Measurements from ENCODE around the gene CFLAR.
A peak's percentile ranks its signal among the peaks of the same experiment; 100 is the strongest.
"Not testable (repeated sequence)": the region's sequence is repeated elsewhere in the genome, so short reads cannot be mapped to it uniquely, and the experiment has no call there.

Gene CFLAR

GRCh38 chr2:201144101-201145051 is 28.4 kb downstream of the CFLAR start:
- no peak for DNase-seq (ENCODE audit: low read depth, low spot score)
- H3K27ac ChIP-seq: peak overlapping the region; percentile 100

GRCh38 chr2:201148434-201148990 is 32.5 kb downstream of the CFLAR start:
- peak overlapping the region; percentile 100 for H3K27ac ChIP-seq
- no peak for DNase-seq (ENCODE audit: low read depth, low spot score)

DNA sequence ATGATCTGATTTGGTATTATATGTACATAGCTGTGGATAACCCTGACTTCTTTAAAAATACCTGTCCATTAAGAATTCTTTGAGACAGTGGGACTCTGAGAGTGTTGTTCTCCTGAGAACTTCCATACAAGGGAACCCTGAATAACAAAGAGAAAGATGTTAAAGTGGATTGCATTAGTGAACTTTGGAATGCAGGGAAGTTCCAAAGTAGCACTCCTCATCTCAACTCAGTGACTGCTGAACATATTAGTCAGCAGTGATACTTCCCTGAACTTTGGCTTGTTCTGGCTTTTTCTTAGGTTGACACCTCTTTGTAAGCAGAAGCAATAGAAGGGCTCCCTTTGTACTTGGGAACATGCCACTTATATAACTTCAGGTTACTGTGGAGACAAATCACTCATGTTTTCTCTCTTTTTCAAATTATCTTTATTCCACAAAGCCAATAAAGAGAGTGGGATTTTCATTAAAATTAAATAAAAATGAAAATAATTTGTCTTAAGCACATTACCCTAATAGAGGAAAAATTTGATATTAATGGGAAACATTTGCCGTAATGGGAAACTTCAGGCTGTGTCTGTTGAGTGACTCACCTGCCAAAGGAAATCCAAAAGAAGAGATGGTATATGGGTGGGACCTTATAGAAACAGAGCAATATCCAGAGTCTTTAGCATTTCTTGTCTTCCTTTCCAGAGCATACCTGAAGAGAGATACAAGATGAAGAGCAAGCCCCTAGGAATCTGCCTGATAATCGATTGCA is 33.3 kb downstream of the CFLAR start:
- peak; percentile 83 for DNase-seq (ENCODE audit: low read depth, low spot score)
- H3K27ac ChIP-seq: peak overlapping the region; percentile 100

DNA sequence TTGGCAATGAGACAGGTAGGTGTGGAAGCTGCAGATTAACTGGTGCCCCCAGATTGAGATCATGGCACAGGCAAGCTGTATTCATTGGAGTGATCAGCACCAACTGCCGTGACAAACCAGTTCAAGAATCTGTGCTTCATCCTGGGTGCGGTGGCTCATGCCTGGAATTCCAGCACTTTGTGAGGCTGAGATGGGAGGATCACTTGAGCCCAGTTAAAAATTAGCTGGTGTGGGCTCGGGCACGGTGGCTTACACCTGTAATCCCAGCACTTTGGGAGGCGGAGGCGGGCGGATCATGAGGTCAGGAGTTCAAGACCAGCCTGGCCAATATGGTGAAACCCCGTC is 33.8 kb downstream of the CFLAR start:
- H3K27ac ChIP-seq: peak overlapping the region; percentile 100
- DNase-seq (ENCODE audit: low read depth, low spot score): not testable (repeated sequence)

- DNase-seq (ENCODE audit: low read depth, low spot score): no peak
- peak overlapping the region; percentile 100 for H3K27ac ChIP-seq
These were observed 34.6 kb downstream of the CFLAR start for GRCh38 chr2:201150454-201151020.

DNA sequence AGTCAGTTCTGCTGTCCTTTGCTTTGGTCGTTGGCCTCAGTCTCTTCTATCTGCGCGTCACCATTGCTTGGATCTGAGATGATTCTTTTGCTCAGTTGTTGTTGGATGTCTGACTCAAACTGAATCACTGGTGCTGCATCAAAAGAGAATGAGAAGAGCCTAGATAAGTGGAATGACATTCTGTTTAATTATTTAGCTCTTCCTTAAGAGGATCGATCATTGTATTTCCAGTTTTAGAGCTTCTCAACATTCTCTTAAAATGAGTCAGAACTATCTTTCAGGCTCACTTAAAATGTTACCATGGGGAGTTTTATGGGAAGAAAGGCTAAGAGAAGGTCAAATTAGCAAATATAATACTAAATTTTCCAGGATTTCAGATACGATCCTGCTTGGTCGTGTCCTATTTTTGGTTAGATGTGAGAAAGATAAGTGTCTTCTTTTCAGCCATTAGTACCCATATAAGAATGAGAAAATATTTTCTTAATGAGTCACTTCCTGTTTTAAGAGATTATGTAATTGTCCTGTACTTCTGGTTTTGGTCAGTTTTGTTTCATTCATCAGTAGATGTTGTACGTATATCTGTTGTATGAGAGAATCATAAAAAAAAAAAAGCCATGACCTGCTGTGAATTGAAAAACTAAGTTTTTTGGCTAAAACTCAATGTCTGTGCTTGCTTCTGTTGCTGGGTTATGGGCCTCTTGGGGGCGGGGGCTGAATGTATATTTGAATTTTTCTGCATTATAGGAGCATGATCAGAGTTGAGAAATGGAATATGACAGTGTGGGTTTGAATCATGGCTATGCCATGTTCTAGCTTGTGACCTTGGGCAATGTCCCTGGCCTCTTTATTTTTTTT is 35.4 kb downstream of the CFLAR start:
- no peak for DNase-seq (ENCODE audit: low read depth, low spot score)
- H3K27ac ChIP-seq: peak overlapping the region; percentile 100

- peak overlapping the region; percentile 100 for H3K27ac ChIP-seq
- no peak for DNase-seq (ENCODE audit: low read depth, low spot score)
These were observed 36.6 kb downstream of the CFLAR start for GRCh38 chr2:201152517-201152916.

DNA sequence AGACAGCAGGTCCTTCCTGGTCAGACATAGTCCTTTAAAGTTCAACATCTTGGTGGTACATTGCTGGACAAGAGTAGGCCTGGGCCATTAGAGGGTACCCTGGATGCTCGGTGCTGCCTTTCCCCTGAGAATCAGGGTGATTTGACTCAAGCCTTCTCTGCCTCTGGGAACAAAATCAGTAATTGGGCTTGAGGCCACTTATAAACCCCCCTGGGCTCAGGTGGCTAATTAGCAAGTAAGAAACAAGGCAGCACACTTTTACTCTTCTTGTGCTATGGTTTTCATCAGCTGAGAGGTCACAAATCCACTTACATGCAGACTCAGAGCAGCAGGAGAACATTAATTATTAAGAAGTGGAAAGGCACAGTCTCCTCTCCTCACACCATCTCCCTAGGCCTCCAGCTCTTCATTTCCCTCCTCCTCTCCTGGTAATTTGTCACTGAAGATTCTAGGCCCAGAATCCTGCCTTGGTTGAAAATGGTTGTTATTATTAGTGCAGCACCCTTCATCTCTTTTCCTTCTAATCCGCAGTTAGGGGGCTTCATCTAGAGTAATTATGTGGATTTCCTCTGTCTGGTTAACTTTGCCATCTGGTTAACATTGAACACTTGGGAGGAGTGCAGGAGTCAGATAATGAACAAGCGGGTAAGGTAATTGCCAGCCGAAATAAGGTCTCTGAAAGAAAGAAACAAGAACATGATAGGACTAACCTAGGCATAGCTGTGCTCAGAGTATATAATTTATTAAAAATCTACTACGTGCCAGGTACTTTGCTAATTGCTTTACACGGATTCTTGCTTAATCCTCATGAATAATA is 37.2 kb downstream of the CFLAR start:
- no peak for DNase-seq (ENCODE audit: low read depth, low spot score)

GRCh38 chr2:201154615-201155399 is 38.8 kb downstream of the CFLAR start:
- H3K27ac ChIP-seq: peak overlapping the region; percentile 100
- no peak for DNase-seq (ENCODE audit: low read depth, low spot score)

More for the DNA sequence above, 37.2 kb downstream of the CFLAR start:
- peak overlapping the region; percentile 100 for H3K27ac ChIP-seq

GRCh38 chr2:201156036-201156435 is 40.1 kb downstream of the CFLAR start:
- H3K27ac ChIP-seq: peak overlapping the region; percentile 100

GRCh38 chr2:201156640-201157039 is 40.7 kb downstream of the CFLAR start:
- peak overlapping the region; percentile 100 for H3K27ac ChIP-seq

More at GRCh38 chr2:201156036-201156435, 40.1 kb downstream of the CFLAR start:
- DNase-seq (ENCODE audit: low read depth, low spot score): no peak

DNA sequence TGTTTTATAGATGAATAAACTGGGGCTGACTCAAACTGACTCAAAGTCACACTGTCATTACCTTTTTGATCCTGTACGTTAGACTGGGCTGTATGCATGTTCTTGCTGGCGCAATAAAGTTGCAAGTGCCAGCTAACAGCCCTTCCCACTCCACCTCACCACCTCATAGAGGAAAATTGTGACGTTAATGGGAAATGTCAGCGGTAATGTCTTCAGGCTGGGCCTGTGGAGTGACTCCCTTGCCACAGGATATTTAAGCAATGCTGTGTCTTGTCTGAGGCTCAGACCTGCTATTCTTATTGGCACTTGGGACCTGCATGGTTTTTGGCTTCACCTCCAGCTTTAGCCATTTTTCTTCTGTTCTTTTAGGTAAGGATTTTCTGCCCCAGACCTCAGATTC is 41.7 kb downstream of the CFLAR start:
- DNase-seq (ENCODE audit: low read depth, low spot score): peak; percentile 84
- peak overlapping the region; percentile 100 for H3K27ac ChIP-seq

More at GRCh38 chr2:201156640-201157039, 40.7 kb downstream of the CFLAR start:
- no peak for DNase-seq (ENCODE audit: low read depth, low spot score)

DNA sequence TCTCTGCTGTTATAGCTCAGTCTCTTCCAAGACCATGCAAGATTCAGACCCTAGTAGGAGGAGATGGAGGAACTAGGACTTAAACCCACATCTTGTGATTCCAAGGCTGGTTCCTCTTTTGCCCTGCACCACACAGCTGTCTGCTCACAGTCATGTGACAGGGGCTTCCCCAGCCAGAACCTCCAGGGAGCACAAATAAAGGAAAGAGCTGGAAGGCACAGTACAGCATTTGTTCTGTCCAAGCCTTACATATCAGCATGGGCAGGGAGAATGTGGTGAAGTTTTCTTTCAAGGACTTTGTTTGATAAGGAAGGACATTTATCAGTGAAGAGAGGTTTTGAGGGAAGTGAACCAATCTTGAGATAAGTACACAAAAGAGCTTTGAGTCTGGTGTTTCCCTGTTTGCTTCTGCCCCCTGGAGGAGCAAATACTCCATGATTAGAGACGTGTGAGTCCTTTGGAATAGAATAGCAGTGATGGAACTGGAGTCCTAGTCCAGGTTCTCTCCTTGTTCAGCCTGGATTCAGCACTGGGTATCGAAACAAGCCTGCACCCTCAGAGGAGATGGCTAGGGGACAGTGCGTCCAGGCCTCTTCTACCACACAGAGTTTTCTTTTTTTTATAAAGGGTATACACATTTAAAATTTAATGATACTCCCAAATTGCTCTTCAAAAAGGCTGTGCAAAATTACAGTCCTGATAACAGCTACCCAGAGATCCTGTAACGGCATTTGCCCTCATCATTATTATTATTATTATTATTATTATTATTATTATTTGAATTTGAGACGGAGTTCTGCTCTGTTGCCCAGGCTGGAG is 42.4 kb downstream of the CFLAR start:
- peak overlapping the region; percentile 100 for H3K27ac ChIP-seq
- no peak for DNase-seq (ENCODE audit: low read depth, low spot score)

GRCh38 chr2:201164166-201164565 is 48.2 kb downstream of the CFLAR start:
- H3K27ac ChIP-seq: no peak overlapping the region
- DNase-seq (ENCODE audit: low read depth, low spot score): no peak

DNA sequence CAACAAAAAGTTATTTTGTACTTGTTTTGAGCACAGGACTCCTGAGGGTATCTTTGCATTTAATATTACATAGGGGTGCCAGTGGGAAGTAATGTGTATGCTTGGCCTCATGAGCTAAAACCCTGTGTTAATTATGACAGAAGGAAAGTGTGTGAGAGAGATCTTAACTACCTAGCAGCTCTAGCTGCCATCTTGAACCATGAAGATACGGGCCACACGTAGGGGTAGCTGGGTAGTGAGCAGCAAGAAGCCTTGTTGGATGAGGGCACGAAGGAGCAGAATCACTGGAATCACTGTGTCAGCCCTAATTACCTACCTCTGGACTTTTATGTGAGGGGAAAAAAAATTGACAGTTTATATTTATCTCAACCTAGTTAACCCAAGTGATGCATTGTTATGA is 51.6 kb downstream of the CFLAR start:
- DNase-seq (ENCODE audit: low read depth, low spot score): no peak
- no peak overlapping the region for H3K27ac ChIP-seq

- DNase-seq (ENCODE audit: low read depth, low spot score); H3K27ac ChIP-seq: not testable (repeated sequence)
These were observed 52.5 kb downstream of the CFLAR start for GRCh38 chr2:201168496-201168895.

DNA sequence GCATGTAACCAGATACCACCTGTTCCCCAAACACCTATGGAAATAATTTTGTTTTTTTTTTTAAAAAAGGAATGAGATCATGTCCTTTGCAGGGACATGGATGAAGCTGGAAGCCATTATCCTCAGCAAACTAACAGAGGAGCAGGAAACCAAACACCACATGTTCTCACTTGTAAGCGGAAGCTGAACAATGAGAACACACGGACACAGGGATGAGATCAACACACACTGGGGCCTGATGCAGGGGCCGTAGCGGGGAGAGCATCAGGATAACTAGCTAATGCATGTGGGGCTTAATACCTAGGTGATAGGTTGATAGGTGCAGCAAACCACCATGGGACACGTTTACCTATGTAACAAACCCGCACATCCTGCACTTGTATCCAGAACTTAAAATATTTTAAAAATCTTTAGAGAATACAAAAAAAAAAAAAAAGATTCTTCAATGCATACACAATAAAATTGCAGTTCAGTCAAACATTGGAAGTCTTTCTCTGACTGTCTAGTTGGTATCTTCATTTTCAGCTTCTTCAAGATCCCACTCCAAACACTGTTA is 55.4 kb downstream of the CFLAR start:
- no peak overlapping the region for H3K27ac ChIP-seq
- DNase-seq (ENCODE audit: low read depth, low spot score): no peak
